EL (cell line): Measurements from ENCODE around the gene ARMC12.
"Not testable (repeated sequence)": the region's sequence is repeated elsewhere in the genome, so short reads cannot be mapped to it uniquely, and the experiment has no call there.

Experiments
- DNase-seq: peaks from one replicate; pipeline ENCODE4 v3.0.0-alpha.2; 2016

ARMC12 gene

DNA sequence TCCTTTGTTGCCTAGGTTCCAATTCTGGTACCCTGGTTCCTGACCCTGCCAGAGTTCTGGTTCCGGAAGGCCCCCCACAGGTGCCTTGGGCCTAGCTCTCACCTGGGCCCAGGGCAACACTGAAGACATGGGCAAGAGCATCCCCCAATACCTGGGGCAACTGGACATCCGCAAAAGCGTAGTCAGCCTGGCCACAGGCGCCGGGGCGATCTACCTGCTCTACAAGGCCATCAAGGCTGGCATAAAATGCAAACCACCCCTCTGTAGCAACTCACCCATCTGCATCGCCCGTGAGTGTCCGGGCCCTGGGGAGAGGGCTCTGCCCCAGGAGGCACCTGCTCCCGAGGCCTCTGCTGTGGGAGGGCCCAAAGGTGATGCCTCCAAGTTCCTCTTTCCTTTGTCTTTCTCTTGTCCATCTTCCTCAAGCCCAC is at the start of gene ARMC12:
Gene ARMC12, plus strand, starts transcription at position 51 of the 431 bp plus-strand sequence. Its CDS starts 77 bp downstream, at position 128.
- no peak for DNase-seq

DNA sequence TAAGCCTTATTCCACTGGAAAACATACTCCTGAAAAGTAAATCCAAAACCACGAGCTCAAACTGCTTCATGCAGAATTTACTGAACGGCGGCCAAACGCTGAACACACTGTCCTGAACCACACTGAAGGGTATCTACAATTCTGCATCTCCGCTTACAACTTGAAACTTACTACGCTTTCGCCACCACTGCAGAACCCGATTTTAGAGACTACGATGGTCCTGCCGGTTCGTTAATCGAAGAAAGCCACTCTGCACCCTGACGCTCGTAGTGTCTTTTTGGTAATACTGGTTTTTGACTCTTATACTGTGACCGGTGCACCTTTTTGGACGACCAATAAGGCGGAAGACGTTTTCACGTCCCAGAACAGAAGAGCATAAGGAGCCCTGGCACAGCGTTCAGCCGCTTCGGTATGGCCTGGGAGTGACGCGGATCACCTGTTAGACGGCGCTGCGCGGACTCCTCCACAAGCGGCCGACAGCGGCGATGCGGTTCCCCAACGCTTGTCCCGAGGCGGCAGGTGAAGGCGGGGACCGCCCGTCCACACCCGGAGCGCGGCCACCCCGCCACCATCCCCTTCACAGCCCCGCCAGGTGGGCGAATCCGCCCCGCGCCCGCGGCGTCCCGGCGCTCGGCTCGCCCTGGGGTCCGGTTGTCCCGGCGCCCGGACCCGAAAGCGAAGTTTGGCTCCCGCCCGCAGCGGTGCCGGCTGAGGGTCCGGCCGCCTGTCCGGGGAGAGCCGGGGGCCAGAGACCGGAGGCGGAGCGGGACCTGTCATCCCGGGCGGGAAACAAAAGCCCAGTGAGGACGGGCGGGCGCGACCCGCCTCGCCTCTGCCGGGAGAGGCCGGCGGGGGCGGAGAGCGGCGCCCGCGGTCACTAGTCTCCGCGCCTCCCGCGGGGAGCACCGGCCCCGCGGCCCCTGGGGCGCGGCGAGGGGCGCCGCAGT is 48.9 kb upstream of the ARMC12 start:
- DNase-seq, result peak; percentile 60

DNA sequence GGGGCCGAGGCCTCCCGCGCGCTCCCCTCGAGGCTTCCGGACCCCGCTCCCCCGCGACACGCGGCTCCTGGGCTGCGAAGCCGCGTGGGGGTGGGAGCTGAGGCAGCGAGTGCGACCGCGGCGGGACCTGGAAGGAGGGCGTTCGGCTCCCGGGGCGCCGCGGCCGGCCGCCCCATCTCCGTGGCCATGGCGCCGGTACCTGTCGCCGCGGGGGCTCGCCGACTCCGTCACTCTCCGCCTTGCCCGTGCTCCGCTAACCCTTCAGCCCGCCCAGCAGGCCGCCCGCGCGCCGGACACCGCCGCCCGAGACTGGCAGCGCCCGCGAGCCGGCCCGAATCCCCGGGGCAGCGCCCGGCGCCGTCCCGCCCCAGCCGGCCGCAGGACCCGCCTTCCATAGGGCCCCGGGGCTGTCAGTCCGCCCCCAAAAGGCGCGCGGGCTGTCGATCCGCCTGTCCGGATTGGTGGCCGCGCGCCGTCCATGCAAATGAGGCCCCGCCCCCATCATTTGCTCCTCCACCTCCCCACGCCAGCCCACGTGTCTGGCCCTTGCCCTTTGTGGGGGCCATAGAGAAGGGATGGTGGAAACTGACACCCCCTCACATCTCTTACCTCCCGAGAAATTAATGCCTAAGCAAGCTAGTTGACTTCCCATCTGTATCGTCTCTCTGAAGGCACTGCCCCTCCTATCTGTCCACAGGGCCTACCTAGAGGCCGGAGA is 48.1 kb upstream of the ARMC12 start, which contains the start of gene FKBP5:
Gene FKBP5, minus strand, starts transcription at position 311 of the 718 bp plus-strand sequence. CDS start 46,091 bp downstream, outside the sequence.
- peak; percentile 92 for DNase-seq

DNA sequence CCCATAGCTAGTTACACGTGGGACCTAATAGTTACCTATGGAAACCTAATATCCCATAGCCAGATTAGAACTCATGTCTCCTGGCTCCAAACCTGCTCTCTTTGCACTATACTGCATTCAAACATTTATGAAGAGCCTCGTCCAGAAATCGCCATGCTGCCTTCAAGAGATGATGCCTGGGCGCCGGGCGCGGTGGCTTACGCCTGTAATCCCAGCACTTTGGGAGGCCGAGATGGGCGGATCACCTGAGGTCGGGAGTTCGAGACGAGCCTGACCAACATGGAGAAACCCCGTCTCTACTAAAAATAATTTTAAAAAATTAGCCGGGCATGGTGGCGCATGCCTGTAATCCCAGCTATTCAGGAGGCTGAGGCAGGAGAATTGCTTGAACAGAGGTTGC is 46.8 kb upstream of the ARMC12 start:
- not testable (repeated sequence) for DNase-seq

DNA sequence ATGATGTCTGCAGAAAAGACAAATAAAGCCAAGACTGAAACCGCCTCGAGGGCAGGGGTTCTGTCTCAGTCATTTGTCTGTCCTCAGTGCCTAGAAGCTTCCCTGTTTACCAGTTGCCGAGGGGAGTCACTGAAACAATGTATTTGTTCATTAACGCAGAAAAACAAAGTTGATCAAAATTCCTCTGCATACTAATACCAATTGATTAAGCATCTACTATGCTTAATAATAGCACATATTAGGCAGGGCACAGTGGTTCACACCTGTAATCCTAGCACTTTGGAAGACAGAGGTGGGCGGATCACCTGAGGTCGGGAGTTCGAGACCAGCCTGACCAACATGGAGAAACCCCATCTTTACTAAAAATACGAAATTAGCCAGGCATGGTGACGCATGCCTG is 46.3 kb upstream of the ARMC12 start:
- no peak for DNase-seq

GRCh38 chr6:35691027-35691824 is 45.6 kb upstream of the ARMC12 start:
- no peak for DNase-seq

- DNase-seq, result peak; percentile 55
Observed at GRCh38 chr6:35694462-35694861, 42.4 kb upstream of the ARMC12 start.

GRCh38 chr6:35698430-35698829 is 38.4 kb upstream of the ARMC12 start:
- not testable (repeated sequence) for DNase-seq

DNA sequence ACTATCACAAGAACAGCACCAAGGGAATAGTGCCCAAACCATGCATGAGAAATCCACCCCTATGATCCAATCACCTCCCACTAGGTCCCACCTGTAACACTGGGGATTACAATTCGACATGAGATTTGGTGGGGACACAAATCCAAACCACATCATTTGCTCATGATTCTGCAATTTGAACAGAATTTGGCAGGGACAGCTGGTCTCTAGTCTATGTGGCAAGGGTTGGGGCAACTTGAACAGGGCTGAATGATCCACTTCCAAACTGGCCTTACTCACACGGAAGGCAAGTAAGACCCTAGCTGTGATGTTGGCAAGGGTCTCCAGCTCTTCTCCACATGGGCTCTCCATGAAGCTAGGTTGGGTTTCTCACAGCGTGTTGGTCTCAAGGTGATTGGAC is 38.0 kb upstream of the ARMC12 start:
- no peak for DNase-seq

GRCh38 chr6:35703554-35703953 is 33.3 kb upstream of the ARMC12 start:
- no peak for DNase-seq

DNA sequence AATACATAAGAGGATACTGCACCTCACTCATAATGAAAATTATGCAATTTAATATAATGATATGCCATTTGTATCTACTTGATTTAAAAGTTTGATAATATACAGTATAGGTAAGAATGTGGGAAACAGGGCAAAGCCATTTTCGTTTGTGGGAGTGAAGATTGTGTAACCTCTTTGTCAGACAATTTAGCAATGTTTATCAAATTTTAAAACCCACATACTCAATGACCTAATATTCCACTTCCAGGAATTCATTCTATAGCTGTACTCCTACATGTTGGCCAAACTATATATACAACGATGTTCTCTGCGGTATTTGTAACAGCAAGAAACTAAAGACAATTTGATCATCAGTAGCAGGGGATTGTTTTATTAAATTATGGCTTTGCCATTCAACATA is 30.4 kb upstream of the ARMC12 start:
- DNase-seq, result no peak

GRCh38 chr6:35707714-35708407 is 29.0 kb upstream of the ARMC12 start:
- DNase-seq, result no peak

DNA sequence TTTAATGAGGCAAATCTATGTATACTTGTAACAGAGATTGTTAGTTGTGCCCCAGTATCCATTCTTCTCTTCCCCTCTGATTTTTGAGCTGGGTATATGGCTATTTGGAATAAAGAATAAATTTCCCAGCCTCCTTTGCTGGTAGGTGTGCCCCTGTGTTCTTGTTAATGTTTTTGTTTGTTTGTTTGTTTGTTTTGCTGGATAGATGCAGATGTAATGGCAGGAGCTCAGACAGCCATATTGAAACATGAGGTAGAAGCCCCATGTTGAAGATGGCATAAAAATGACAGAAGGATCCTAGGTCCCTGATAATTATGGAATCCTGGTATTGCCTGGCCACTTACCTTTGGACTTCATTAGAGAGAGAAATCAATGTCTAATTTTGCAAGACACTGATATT is 28.2 kb upstream of the ARMC12 start:
- DNase-seq, result no peak

- no peak for DNase-seq
Observed at GRCh38 chr6:35710241-35710847, 26.5 kb upstream of the ARMC12 start.

GRCh38 chr6:35711731-35712130 is 25.1 kb upstream of the ARMC12 start:
- DNase-seq, result no peak

DNA sequence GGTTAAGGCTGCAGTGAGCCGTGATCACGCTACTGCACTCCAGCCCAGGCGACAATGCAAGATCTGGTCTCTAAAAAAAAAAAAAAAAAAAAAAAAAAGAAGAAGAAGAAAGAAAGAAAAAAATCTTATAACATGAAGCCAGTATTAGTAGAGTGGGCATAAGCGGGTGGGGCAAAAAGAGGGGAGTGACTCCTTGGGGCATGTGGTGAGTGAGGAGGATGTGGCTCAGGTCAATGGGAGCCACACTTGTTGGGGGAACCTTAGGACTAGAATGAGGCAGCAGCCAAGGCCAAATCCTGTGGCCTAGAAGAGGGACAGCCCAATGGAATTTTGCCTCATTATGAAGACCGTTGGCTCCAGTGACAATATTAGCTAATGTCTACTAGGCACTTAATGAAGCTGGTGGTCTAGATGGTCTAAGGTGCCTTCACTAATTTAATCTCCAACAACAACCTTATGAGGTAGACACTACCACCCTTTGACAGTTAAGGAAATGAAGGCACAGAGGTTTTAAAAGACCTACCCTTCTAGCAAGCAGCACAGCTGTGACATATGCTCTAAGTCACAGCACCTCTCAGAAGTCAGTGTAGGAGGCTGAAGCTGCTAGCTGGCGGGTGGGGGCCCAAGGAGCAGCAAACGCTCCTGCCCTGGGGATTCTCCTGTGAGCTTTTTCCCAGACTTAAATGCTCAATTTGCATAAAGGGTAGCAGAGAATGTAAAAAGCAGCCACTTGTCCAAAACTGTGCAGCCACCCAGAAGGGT is 23.6 kb upstream of the ARMC12 start:
- DNase-seq, result no peak

DNA sequence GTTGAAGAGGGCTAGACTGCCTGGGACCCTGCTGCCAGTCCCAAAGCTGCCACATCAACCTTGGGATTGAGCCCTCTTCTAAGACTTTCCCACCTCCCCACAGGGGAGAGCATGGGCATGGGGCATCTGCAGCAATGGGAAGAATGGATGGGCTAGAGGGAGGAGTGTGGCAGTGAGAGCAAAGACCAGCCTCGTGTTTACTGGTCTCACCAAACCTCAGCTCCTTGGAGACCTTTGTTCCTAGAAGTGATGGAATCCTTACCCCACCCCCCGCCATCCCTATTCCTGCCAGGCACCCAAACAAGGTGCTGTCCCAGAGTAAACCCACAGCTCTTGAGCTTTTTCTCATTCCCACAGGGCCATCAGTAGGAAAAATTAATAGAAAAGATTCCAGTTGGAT is 20.0 kb upstream of the ARMC12 start:
- DNase-seq, result no peak

DNA sequence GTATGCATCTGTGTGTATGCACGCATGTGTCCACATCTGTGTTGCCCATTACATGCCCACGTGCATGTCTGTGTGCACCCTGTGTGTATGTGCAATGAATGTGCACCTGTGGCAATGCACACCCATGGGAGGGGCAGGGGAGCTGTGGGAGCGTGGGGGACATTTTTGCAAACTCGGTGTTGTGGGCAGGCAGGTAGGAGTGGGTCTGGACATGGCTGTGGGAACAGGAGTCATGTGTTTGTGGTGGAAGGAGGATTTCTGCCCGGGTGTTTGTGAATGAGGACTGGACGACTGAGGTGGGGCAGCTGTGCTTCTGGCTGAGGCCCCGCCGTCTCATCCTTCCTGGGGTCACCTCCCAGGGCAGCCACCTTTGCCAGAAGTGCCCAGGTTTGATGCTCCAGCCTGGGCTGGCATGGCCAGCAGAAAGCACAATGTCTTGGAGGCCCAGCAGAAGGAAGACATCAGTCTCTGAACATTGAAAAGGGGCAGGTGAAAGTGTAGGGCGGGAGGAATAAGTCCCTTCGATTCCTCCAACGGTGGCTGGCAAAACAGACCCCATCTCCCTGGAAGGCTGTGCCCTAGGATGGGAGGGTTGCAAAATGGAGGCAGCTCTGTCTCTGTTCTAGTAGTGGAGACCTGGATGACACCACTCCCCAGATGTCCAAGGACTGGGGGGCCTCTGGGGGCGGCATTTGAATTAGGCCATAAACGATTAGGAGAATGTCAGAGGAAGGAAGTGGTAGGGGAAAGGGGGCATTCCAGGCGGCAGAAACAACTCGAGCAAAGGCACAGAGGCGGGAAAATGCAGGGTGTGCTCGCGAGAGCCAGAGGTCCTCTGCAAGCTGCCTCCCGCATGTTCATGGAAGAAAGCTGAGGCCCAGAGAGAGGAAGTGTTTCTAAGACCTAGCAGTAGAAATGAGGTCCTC is 19.1 kb upstream of the ARMC12 start:
- no peak for DNase-seq

DNA sequence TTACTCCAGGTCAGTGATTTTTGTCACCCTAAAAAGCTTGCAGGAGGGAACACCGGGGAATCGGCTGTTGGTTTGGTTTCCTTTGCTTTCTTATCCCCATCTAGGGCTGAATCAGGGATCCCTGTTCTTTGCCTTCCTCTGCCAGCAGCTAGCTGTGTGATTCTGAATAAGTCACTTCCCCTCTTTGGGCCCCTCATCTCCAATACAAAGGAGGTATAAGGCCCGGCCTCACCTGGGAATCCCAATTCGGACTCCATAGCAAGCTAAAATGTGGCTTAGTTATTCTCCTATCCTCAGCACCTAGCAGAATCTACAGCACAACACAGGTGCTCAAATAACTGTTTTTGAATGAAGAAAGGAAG is 18.5 kb upstream of the ARMC12 start:
- no peak for DNase-seq

- DNase-seq, result no peak
Observed at GRCh38 chr6:35718911-35719381, 17.9 kb upstream of the ARMC12 start.
